Measurements from ENCODE around the gene AICDA. TPM values are rescaled to one million over a fixed set of nuclear protein-coding genes. Genes with fewer than 3 reads are reported as not detected.
"Not testable (repeated sequence)": the region's sequence is repeated elsewhere in the genome, so short reads cannot be mapped to it uniquely, and the experiment has no call there.

Gene AICDA
- total RNA-seq, 1 experiment from 2014 or later, result not detected

- Mint-ChIP-seq H3K27ac (ENCODE audit: unreplicated experiment) (no peak overlapping the region), H3K4me1 (ENCODE audit: low read depth, unreplicated experiment) (no peaks in the 10 kb centered on the region), H3K9me3 (ENCODE audit: unreplicated experiment) (peaks cover 10% of the 10 kb centered on the region), H3K36me3 (ENCODE audit: insufficient read depth, unreplicated experiment) (no peaks in the 10 kb centered on the region), H3K27me3 (ENCODE audit: insufficient read depth, unreplicated experiment) (peaks cover 2% of the 10 kb centered on the region), H3K4me3 (ENCODE audit: unreplicated experiment) (no peak overlapping the region)
- no TSS peak for BruUV-seq (replicated peaks)
- POLR2A ChIA-PET, result no interaction called here
- no peak for DNase-seq
- H3K36me3 ChIP-seq (ENCODE audit: control insufficient read depth, insufficient read depth, low read length), result no peaks in the 10 kb centered on the region
- no peaks in the 10 kb centered on the region for H3K9me3 ChIP-seq
- intact Hi-C loops (cut with micrococcal nuclease; ENCODE audit: unreplicated experiment), result no loop called here
- no peak overlapping the region for H3K4me3 ChIP-seq (ENCODE audit: low read depth, low read length)
- CTCF ChIA-PET, result no interaction called here
- TF ChIP-seq CTCF (IDR thresholded peaks at IDR 0.05; ENCODE audit: insufficient read depth in 1 of 2, low read depth in 1 of 2, low read length in 1 of 2, severe bottlenecking in 1 of 2, unreplicated experiment in 1 of 2), result no peak
- H3K4me1 ChIP-seq, result no peaks in the 10 kb centered on the region
- no peaks in the 10 kb centered on the region for H3K27me3 ChIP-seq (replicated peaks; ENCODE audit: control insufficient read depth, insufficient read depth, low read length)
Measured at GRCh38 chr12:8622646-8623045, 10.0 kb upstream of the AICDA start.

- DNase-seq, result no peak
- H3K27me3 ChIP-seq (replicated peaks; ENCODE audit: control insufficient read depth, insufficient read depth, low read length), result no peaks in the 10 kb centered on the region
- no peaks in the 10 kb centered on the region for H3K36me3 ChIP-seq (ENCODE audit: control insufficient read depth, insufficient read depth, low read length)
- ChIA-PET POLR2A (no interaction called here), CTCF (no interaction called here)
- no peaks in the 10 kb centered on the region for H3K9me3 ChIP-seq
- H3K36me3 Mint-ChIP-seq (ENCODE audit: insufficient read depth, unreplicated experiment), result no peaks in the 10 kb centered on the region
- no peak overlapping the region for H3K4me3 ChIP-seq (ENCODE audit: low read depth, low read length)
- TF ChIP-seq CTCF (IDR thresholded peaks at IDR 0.05; ENCODE audit: insufficient read depth in 1 of 2, low read depth in 1 of 2, low read length in 1 of 2, severe bottlenecking in 1 of 2, unreplicated experiment in 1 of 2), result no peak
- no peak overlapping the region for H3K27ac Mint-ChIP-seq (ENCODE audit: unreplicated experiment)
- H3K4me3 Mint-ChIP-seq (ENCODE audit: unreplicated experiment), result no peak overlapping the region
- peaks cover 3% of the 10 kb centered on the region for H3K27me3 Mint-ChIP-seq (ENCODE audit: insufficient read depth, unreplicated experiment)
- H3K4me1 ChIP-seq, result no peaks in the 10 kb centered on the region
- BruUV-seq (replicated peaks), result no TSS peak
- intact Hi-C loops (cut with micrococcal nuclease; ENCODE audit: unreplicated experiment), result no loop called here
- H3K9me3 Mint-ChIP-seq (ENCODE audit: unreplicated experiment), result no peaks in the 10 kb centered on the region
- no peaks in the 10 kb centered on the region for H3K4me1 Mint-ChIP-seq (ENCODE audit: low read depth, unreplicated experiment)
Measured at GRCh38 chr12:8615206-8615605, 2.5 kb upstream of the AICDA start.

- H3K27ac Mint-ChIP-seq (ENCODE audit: unreplicated experiment); BruUV-seq (replicated peaks); H3K4me3 Mint-ChIP-seq (ENCODE audit: unreplicated experiment); intact Hi-C loops (cut with micrococcal nuclease; ENCODE audit: unreplicated experiment); H3K9me3 Mint-ChIP-seq (ENCODE audit: unreplicated experiment); H3K36me3 Mint-ChIP-seq (ENCODE audit: insufficient read depth, unreplicated experiment); H3K4me1 Mint-ChIP-seq (ENCODE audit: low read depth, unreplicated experiment); H3K4me1 ChIP-seq; H3K27me3 ChIP-seq (replicated peaks; ENCODE audit: control insufficient read depth, insufficient read depth, low read length); H3K27me3 Mint-ChIP-seq (ENCODE audit: insufficient read depth, unreplicated experiment); DNase-seq; POLR2A ChIA-PET; CTCF ChIA-PET; H3K36me3 ChIP-seq (ENCODE audit: control insufficient read depth, insufficient read depth, low read length); H3K9me3 ChIP-seq; H3K4me3 ChIP-seq (ENCODE audit: low read depth, low read length): not testable (repeated sequence)
Measured at GRCh38 chr12:8613881-8614280, 1.2 kb upstream of the AICDA start.

GRCh38 chr12:8609061-8609570 lies 3.5 kb downstream of the AICDA start:
- H3K4me3 ChIP-seq (ENCODE audit: low read depth, low read length), result no peak overlapping the region

More at GRCh38 chr12:8609061-8609570, 3.5 kb downstream of the AICDA start:
- CTCF ChIA-PET, result interaction anchor here (0.5 to 4.2 kb wide), 7 partner anchors 15 to 109 kb away, joined by 3 to 111 read pairs (median 4); partner anchors contain the start of gene CLEC4E
- H3K4me3 Mint-ChIP-seq (ENCODE audit: unreplicated experiment), result no peak overlapping the region
- BruUV-seq (replicated peaks), result no TSS peak
- peak in 1 of 2 experiments; percentile 57 for DNase-seq
- no peaks in the 10 kb centered on the region for H3K4me1 Mint-ChIP-seq (ENCODE audit: low read depth, unreplicated experiment)
- no peak overlapping the region for H3K27ac Mint-ChIP-seq (ENCODE audit: unreplicated experiment)
- H3K4me1 ChIP-seq, result no peaks in the 10 kb centered on the region
- no peaks in the 10 kb centered on the region for H3K36me3 Mint-ChIP-seq (ENCODE audit: insufficient read depth, unreplicated experiment)
- TF ChIP-seq CTCF (IDR thresholded peaks at IDR 0.05; ENCODE audit: insufficient read depth in 1 of 2, low read depth in 1 of 2, low read length in 1 of 2, severe bottlenecking in 1 of 2, unreplicated experiment in 1 of 2), result peak; percentile 89 to 97
- intact Hi-C loops (cut with micrococcal nuclease; ENCODE audit: unreplicated experiment), result loop anchor here (1.0 kb wide), 1 partner anchor 65 kb away; no protein-coding TSS in a partner anchor
- no peaks in the 10 kb centered on the region for H3K9me3 Mint-ChIP-seq (ENCODE audit: unreplicated experiment)
- no peaks in the 10 kb centered on the region for H3K27me3 ChIP-seq (replicated peaks; ENCODE audit: control insufficient read depth, insufficient read depth, low read length)
- no peaks in the 10 kb centered on the region for H3K9me3 ChIP-seq
- POLR2A ChIA-PET, result interaction anchor here (0.6 kb wide), 1 partner anchor 9 kb away, joined by 3 read pairs; no protein-coding TSS in a partner anchor
- H3K27me3 Mint-ChIP-seq (ENCODE audit: insufficient read depth, unreplicated experiment), result peaks cover 22% of the 10 kb centered on the region
- no peaks in the 10 kb centered on the region for H3K36me3 ChIP-seq (ENCODE audit: control insufficient read depth, insufficient read depth, low read length)
